Activated CD8-positive, alpha-beta T cell treated with anti-CD3 and anti-CD28 coated beads for 36 hours (primary cell): Measurements from ENCODE around the gene KRTDAP. TPM values are rescaled to one million over a fixed set of nuclear protein-coding genes. Genes with fewer than 3 reads are reported as not detected.

Experiments
- ATAC-seq: fragments of 200-7000 bp; cut with Tn5 transposase; one replicate; pipeline ENCODE4 v1.10.0; 2021; ENCODE audit warnings: mild to moderate bottlenecking, moderate library complexity
- CTCF ChIA-PET: fragments of 350-600 bp; sonication (Branson Sonifier 250); formaldehyde crosslinking; loops from one replicate; lab custom pipeline; 2021; ENCODE audit warnings: antibody characterized with exemption; lab: Charles Lee
- POLR2A ChIA-PET: fragments of 350-600 bp; sonication (Branson Sonifier 250); formaldehyde crosslinking; loops from one replicate; lab custom pipeline; 2021; ENCODE audit warnings: antibody characterized with exemption; lab: Charles Lee
- DNase-seq: peaks from one replicate; pipeline ENCODE4 v3.0.0-alpha.2; 2020
- H3K27ac Mint-ChIP-seq: one replicate; pipeline ENCODE4 v1.8.0; 2021; ENCODE audit warnings: mild to moderate bottlenecking, mixed read lengths
- H3K27me3 Mint-ChIP-seq: one replicate; pipeline ENCODE4 v1.8.0; 2021; ENCODE audit warnings: mixed read lengths
- H3K36me3 Mint-ChIP-seq: one replicate; pipeline ENCODE4 v1.8.0; 2021; ENCODE audit warnings: low read depth, mixed read lengths
- H3K4me1 Mint-ChIP-seq: one replicate; pipeline ENCODE4 v1.8.0; 2021; ENCODE audit warnings: low read depth, mixed read lengths
- H3K4me3 Mint-ChIP-seq: one replicate; pipeline ENCODE4 v1.8.0; 2021; ENCODE audit warnings: mild to moderate bottlenecking, moderate library complexity, mixed read lengths
- H3K9me3 Mint-ChIP-seq: one replicate; pipeline ENCODE4 v1.8.0; 2021; ENCODE audit warnings: mixed read lengths
- intact Hi-C: fragments of 100-400 bp; cut with micrococcal nuclease; formaldehyde crosslinking; loops from one replicate; pipeline ENCODE4 v1.10.0; 2022
- total RNA-seq, 2 experiments: library from RNA; stranded (reverse); gene quantifications; one replicate each; pipeline ENCODE4 v1.2.3, GENCODE V29; 2021
- TF ChIP-seq, protein P1 (sequence below): fragments of 200-600 bp; IDR thresholded peaks from one replicate; pipeline ENCODE4 v1.8.0; 2022; ENCODE audit warnings: antibody characterized with exemption, mild to moderate bottlenecking

KRTDAP gene
- total RNA-seq, 2 experiments from 2014 or later, result not detected

DNA sequence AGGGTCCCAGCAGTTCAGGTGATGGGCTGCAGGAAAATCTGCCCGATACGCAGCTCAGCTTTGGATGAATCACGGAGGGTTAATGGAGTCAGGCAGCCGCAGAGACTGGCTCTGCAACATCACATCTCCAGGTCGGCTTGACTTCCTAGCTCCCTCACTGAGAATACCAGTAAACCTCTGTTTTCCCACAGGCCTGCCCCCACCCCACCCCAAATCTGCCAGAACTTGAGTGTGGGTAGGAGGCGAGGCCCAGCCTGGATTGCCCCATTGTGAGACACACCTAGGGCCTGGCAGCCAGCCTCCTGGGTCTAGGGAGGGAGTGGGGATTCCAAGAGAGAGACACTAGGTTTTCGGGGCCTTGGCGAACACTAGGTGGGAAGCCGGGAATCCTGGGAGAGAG, 3.7 kb upstream of the KRTDAP start:
- no peak overlapping the region for H3K27ac Mint-ChIP-seq
- ATAC-seq (no peak), DNase-seq (no peak)
- H3K4me1 Mint-ChIP-seq, result peaks cover 8% of the 10 kb centered on the region
- H3K36me3 Mint-ChIP-seq, result no peaks in the 10 kb centered on the region
- no peaks in the 10 kb centered on the region for H3K9me3 Mint-ChIP-seq
- H3K27me3 Mint-ChIP-seq, result peaks cover 10% of the 10 kb centered on the region
- TF ChIP-seq, protein P1, sequence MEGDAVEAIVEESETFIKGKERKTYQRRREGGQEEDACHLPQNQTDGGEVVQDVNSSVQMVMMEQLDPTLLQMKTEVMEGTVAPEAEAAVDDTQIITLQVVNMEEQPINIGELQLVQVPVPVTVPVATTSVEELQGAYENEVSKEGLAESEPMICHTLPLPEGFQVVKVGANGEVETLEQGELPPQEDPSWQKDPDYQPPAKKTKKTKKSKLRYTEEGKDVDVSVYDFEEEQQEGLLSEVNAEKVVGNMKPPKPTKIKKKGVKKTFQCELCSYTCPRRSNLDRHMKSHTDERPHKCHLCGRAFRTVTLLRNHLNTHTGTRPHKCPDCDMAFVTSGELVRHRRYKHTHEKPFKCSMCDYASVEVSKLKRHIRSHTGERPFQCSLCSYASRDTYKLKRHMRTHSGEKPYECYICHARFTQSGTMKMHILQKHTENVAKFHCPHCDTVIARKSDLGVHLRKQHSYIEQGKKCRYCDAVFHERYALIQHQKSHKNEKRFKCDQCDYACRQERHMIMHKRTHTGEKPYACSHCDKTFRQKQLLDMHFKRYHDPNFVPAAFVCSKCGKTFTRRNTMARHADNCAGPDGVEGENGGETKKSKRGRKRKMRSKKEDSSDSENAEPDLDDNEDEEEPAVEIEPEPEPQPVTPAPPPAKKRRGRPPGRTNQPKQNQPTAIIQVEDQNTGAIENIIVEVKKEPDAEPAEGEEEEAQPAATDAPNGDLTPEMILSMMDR, result no peak
- ChIA-PET CTCF (interaction anchor here (1.6 to 5.2 kb wide), 3 partner anchors 16 to 141 kb away, joined by 5 to 45 read pairs (median 45); no protein-coding TSS in a partner anchor), POLR2A (interaction anchor here (0.6 kb wide), 1 partner anchor 144 kb away, joined by 4 read pairs; no protein-coding TSS in a partner anchor)
- intact Hi-C loops, result loop anchor here (2.0 kb wide), 1 partner anchor 141 kb away; no protein-coding TSS in a partner anchor
- no peak overlapping the region for H3K4me3 Mint-ChIP-seq

DNA sequence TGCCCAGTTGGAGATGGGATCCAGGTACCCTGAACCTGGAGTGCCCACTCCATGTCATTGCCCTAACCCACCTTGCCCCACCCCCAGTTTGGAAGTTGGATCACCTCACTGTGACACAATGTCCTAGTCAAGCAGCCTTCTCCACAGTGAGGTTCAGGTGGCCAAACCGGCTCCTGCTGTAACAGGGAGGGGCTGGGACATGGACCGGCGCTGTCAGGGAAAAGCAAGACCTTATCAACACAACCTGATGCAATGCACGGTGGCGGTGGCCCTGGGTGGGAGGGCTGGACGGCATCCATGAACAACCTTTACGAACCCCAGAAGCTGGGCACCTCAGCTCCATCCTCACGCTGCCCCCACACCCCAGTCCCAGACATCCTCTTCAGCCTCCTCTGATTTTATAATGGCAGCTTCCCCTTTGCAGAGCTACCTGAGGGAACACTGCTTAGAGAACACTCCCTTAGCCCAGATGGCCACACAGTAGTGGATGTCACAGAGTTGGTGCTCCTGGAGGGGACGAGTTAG, 1.6 kb upstream of the KRTDAP start:
- ChIA-PET CTCF (interaction anchor here (1.6 to 2.0 kb wide), 3 partner anchors 18 to 101 kb away, joined by 5 to 11 read pairs (median 5); no protein-coding TSS in a partner anchor), POLR2A (interaction anchor here (1.1 kb wide), 1 partner anchor 16 kb away, joined by 3 read pairs; no protein-coding TSS in a partner anchor)
- no peak overlapping the region for H3K27ac Mint-ChIP-seq
- no peak overlapping the region for H3K4me3 Mint-ChIP-seq
- no peak for DNase-seq
- no peaks in the 10 kb centered on the region for H3K9me3 Mint-ChIP-seq
- no peaks in the 10 kb centered on the region for H3K36me3 Mint-ChIP-seq
- no peak for ATAC-seq
- H3K27me3 Mint-ChIP-seq, result peaks cover 16% of the 10 kb centered on the region
- TF ChIP-seq, protein P1, result no peak
- H3K4me1 Mint-ChIP-seq, result peaks cover 15% of the 10 kb centered on the region
- intact Hi-C loops, result no loop called here

DNA sequence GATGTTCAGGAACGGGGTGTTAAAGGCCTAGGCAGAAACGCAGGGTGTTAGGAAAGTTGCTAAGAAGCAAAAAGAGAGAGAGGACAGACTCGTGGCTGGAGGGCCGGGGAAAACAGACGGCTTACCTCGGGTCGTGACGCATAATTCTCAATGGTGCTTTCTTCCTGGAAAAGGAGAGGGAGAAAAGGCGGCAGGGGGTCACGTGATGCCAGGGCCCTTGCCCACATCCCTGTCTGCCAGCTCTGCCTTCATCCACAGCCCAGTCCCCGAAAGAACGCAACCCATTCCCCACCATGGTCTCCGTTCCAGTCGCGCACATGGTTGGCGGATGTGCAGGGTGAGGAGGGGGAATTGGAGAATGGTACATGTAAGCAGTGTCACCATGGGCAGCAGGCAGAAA, 1.6 kb downstream of the KRTDAP start:
- peaks cover 10% of the 10 kb centered on the region for H3K4me1 Mint-ChIP-seq
- intact Hi-C loops, result no loop called here
- no peaks in the 10 kb centered on the region for H3K9me3 Mint-ChIP-seq
- ChIA-PET POLR2A (no interaction called here), CTCF (no interaction called here)
- H3K36me3 Mint-ChIP-seq, result no peaks in the 10 kb centered on the region
- H3K27ac Mint-ChIP-seq, result no peak overlapping the region
- DNase-seq, result no peak
- H3K4me3 Mint-ChIP-seq, result no peak overlapping the region
- H3K27me3 Mint-ChIP-seq, result peaks cover 16% of the 10 kb centered on the region
- TF ChIP-seq, protein P1, result no peak
- no peak for ATAC-seq

DNA sequence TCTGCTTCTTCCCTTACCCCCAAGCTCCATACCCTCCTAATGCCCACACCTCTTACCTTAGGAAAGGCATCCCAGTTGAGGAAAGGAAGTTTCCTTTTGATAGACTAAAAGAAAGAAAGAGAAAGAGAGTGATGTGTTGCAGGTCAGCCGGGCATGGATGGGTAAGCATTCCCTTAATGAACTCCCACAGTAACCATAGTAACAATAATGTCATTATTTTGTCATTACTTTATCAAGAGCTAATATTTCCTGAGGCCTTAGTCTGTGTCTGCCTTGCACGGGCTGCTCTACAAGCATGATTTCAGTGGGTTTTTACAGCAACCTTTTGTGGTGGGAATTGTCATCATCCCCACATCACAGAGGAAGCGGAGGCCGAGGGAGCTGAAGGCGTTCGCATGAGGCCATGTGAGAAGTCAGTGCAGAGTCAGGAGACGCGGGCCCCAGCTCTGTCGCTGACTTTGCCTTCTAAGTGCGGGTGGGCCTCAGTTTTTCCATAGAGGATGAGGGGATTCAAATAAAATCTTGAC, 2.5 kb downstream of the KRTDAP start:
- peak; percentile 45 for DNase-seq
- POLR2A ChIA-PET, result interaction anchor here (1.6 kb wide), 1 partner anchor 39 kb away, joined by 3 read pairs; the partner anchor contains the start of gene FFAR2
- Mint-ChIP-seq H3K4me3 (no peak overlapping the region), H3K9me3 (no peaks in the 10 kb centered on the region), H3K27ac (no peak overlapping the region), H3K4me1 (peaks cover 10% of the 10 kb centered on the region), H3K36me3 (no peaks in the 10 kb centered on the region), H3K27me3 (peaks cover 13% of the 10 kb centered on the region)
- intact Hi-C loops, result no loop called here
- peak; percentile 60 for ATAC-seq
- CTCF ChIA-PET, result interaction anchor here (1.0 to 4.0 kb wide), 4 partner anchors 8 to 23 kb away, joined by 3 to 29 read pairs (median 8); no protein-coding TSS in a partner anchor
- TF ChIP-seq, protein P1, result no peak

DNA sequence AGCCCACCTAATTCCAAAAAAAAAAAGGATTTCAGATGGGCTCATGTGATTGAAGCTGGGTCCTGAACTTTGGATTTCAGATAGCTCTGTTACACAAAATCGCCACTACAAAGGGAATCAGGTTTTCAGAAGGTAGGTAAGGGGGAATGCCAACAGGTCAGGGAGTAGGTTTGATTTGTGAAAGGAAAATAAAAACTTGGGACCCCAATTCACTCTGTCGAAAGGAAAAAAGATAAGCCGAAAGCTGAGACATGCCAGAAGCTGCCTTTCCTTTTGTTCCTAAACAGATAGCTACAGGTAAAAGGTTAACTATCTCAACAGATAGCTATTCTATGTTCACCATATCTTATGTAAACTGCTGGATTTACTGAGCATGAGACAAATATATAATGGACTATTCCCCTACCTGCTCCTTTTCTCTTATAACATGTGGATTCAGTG, 4.0 kb downstream of the KRTDAP start:
- intact Hi-C loops, result no loop called here
- H3K9me3 Mint-ChIP-seq, result no peaks in the 10 kb centered on the region
- H3K4me3 Mint-ChIP-seq, result no peak overlapping the region
- peaks cover 10% of the 10 kb centered on the region for H3K4me1 Mint-ChIP-seq
- TF ChIP-seq, protein P1, result no peak
- H3K27ac Mint-ChIP-seq, result no peak overlapping the region
- ChIA-PET POLR2A (interaction anchor here (0.6 to 1.6 kb wide), 3 partner anchors 38 to 272 kb away, joined by 3 read pairs; partner anchors contain the start of gene FFAR2), CTCF (interaction anchor here (0.6 to 4.0 kb wide), 6 partner anchors 9 to 776 kb away, joined by 3 to 29 read pairs (median 5); no protein-coding TSS in a partner anchor)
- DNase-seq, result no peak
- H3K36me3 Mint-ChIP-seq, result no peaks in the 10 kb centered on the region
- ATAC-seq, result no peak
- H3K27me3 Mint-ChIP-seq, result peaks cover 13% of the 10 kb centered on the region
